ENCODE results near the gene GRIK4.

DNA sequence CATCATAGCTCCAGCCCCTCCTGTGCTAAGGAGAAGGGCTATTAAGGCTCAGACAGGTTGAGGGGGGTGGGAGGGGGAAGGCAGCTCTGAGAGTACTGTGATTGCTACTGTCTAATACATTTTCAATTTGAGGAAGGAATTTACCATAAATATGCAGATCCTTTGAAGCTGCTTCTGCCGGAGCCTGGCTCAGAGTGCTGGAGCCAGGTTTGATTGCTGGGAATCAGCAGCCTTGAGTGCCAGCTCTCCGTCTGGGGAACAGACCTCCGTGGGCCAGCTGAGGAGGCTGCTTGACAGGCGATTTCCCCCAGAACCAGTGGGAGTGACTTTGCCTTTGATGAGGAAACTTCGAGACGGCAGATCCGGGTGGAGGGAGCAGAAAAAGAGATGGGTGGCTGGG, 370.6 kb downstream of the GRIK4 start:
- TF ChIP-seq GATA2 (IDR thresholded peaks at IDR 0.05; ENCODE audit: low read depth, low read length): no peak
- no peak for TF ChIP-seq GATA3 (IDR thresholded peaks at IDR 0.05; ENCODE audit: low read depth, low read length)
